Retinal pigment epithelial cell (primary cell): ENCODE results near the gene LIX1L.

Experiments used
- DNase-seq: peaks from one replicate; pipeline ENCODE4 v3.0.0-alpha.2; 2010; ENCODE audit warnings: low read depth
- H3K4me3 ChIP-seq: 2 replicates; pipeline ENCODE4 v1.5.1; 2011; ENCODE audit warnings: mild to moderate bottlenecking, low read length, control low read depth, moderate library complexity
- CTCF ChIP-seq: conservative IDR thresholded peaks from 2 replicates; pipeline ENCODE4 v1.5.1; 2011; ENCODE audit warnings: low read depth, low read length, control low read depth, inconsistent platforms

LIX1L gene

GRCh38 chr1:145961425-145962156, 3.8 kb upstream of the LIX1L start:
- peak overlapping the region; percentile 75 for H3K4me3 ChIP-seq
- TF ChIP-seq CTCF: no peak
- DNase-seq: no peak

- no peak for TF ChIP-seq CTCF
- peak overlapping the region; percentile 75 for H3K4me3 ChIP-seq
- DNase-seq: no peak
Measured at GRCh38 chr1:145961109-145961424, 3.2 kb upstream of the LIX1L start.

GRCh38 chr1:145960468-145961108, 2.8 kb upstream of the LIX1L start:
- H3K4me3 ChIP-seq: peak overlapping the region; percentile 75
- peak; percentile 23 for TF ChIP-seq CTCF
- no peak for DNase-seq

- no peak for TF ChIP-seq CTCF
- H3K4me3 ChIP-seq: peak overlapping the region; percentile 75
- DNase-seq: no peak
Measured at GRCh38 chr1:145959957-145960467, 2.2 kb upstream of the LIX1L start.

GRCh38 chr1:145959333-145959732, 1.5 kb upstream of the LIX1L start:
- no peak for DNase-seq
- H3K4me3 ChIP-seq: no peak overlapping the region
- no peak for TF ChIP-seq CTCF

GRCh38 chr1:145958734-145959133, 917 bp upstream of the LIX1L start:
- H3K4me3 ChIP-seq: no peak overlapping the region
- DNase-seq: no peak
- TF ChIP-seq CTCF: no peak

- DNase-seq: peak; percentile 39
- TF ChIP-seq CTCF: no peak
Measured at GRCh38 chr1:145956781-145957442, 905 bp downstream of the LIX1L start.

More at GRCh38 chr1:145956781-145957442, 905 bp downstream of the LIX1L start:
- H3K4me3 ChIP-seq: peak overlapping the region; percentile 79
